Vagina (tissue), 2 donors: ENCODE results near the gene SLC7A8. TPM values are rescaled to one million over a fixed set of nuclear protein-coding genes. Genes with fewer than 3 reads are reported as not detected.

ENCODE experiments used
- DNase-seq, 2 donors: peaks; one replicate each; pipeline ENCODE4 v3.0.0-alpha.2; 2017; ENCODE audit errors: extremely low spot score in 2 of 2
- H3K27ac ChIP-seq: fragments of 200-600 bp; sonication (generic); one replicate; pipeline ENCODE4 v1.5.1; 2019
- H3K27me3 ChIP-seq: fragments of 200-600 bp; sonication (generic); one replicate; pipeline ENCODE4 v1.5.1; 2019
- H3K36me3 ChIP-seq, 2 donors: fragments of 200-600 bp; sonication (generic); one replicate each; pipeline ENCODE4 v1.5.1; 2017 to 2019
- H3K4me1 ChIP-seq: fragments of 200-600 bp; sonication (generic); one replicate; pipeline ENCODE4 v1.5.1; 2019
- H3K4me3 ChIP-seq, 2 donors: fragments of 200-600 bp; sonication (generic); 1 replicate in 1 of 2; 2 replicates in 1 of 2; pipeline ENCODE4 v1.5.1; 2016 to 2019
- H3K9me3 ChIP-seq: fragments of 200-600 bp; sonication (generic); one replicate; pipeline ENCODE4 v1.5.1; 2019
- POLR2A ChIP-seq, 2 donors: fragments of 450-650 bp; IDR thresholded peaks; one replicate each; pipeline ENCODE4 v1.6.1; 2017; ENCODE audit warnings: antibody characterized with exemption in 2 of 2, mild to moderate bottlenecking in 2 of 2, moderate library complexity in 2 of 2
- POLR2AphosphoS5 ChIP-seq, 2 donors: sonication (generic); formaldehyde crosslinking; IDR thresholded peaks; one replicate each; pipeline ENCODE4 v1.9.0; 2017; ENCODE audit warnings: antibody characterized with exemption in 2 of 2, mild to moderate bottlenecking in 2 of 2, low read depth in 1 of 2; ENCODE audit not compliant: insufficient read depth in 1 of 2
- intact Hi-C: fragments of 100-400 bp; cut with DNase I; formaldehyde crosslinking; loops from one replicate; pipeline ENCODE4 v1.15.1; 2023
- total RNA-seq: library from RNA; depleted of rRNA; stranded (reverse); fragments of >200 nt; gene quantifications from one replicate; pipeline ENCODE4 v1.2.3, GENCODE V29; 2016
- TF ChIP-seq, protein P1 (sequence below), 3 experiments: fragments of 450-650 bp in 2 of 3; fragments of 200-600 bp in 1 of 3; sonication (generic) in 1 of 3; IDR thresholded peaks; one replicate each; pipeline ENCODE4 v1.5.1; 2017 to 2019; ENCODE audit warnings: antibody characterized with exemption in 3 of 3, mild to moderate bottlenecking in 2 of 3, moderate library complexity in 2 of 3

SLC7A8 gene
- total RNA-seq, 1 donor from 2014 or later: 68.5 TPM

GRCh38 chr14:23115039-23115731, 68.3 kb downstream of the SLC7A8 start:
- no peaks in the 10 kb centered on the region for H3K36me3 ChIP-seq
- TF ChIP-seq POLR2AphosphoS5 (IDR thresholded peaks at IDR 0.05; ENCODE audit: insufficient read depth in 1 of 2, low read depth in 1 of 2) (peak in 1 of 2 donors; percentile 30), POLR2A (IDR thresholded peaks at IDR 0.05) (no peak)
- DNase-seq: no peak
- no peak overlapping the region for H3K27ac ChIP-seq
- intact Hi-C loops: no loop called here
- no peaks in the 10 kb centered on the region for H3K27me3 ChIP-seq
- no peaks in the 10 kb centered on the region for H3K9me3 ChIP-seq
- no peak overlapping the region for H3K4me3 ChIP-seq
- no peaks in the 10 kb centered on the region for H3K4me1 ChIP-seq

DNA sequence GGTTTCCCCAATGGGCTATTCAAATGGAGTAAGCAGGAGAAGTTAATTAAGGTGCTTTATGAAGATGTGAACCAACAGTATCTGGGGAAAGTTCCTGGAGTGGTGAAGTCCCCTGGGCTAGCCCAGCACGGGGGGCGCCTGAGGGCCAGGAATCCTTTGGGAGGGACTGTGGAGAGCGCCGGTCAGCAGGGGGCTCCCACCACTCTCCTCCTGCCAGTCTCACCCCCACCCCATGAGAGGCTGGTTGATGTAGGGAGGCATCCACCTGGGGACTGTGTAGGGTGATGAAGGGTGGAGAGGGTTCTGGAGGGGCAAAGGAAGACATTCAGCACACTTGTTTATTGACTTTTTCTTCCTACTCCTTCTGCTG, 68.8 kb downstream of the SLC7A8 start:
- Histone ChIP-seq H3K9me3 (no peaks in the 10 kb centered on the region), H3K27me3 (no peaks in the 10 kb centered on the region)
- intact Hi-C loops: no loop called here

GRCh38 chr14:23114120-23114458, 69.4 kb downstream of the SLC7A8 start:
- Histone ChIP-seq H3K36me3 (no peaks in the 10 kb centered on the region), H3K4me1 (no peaks in the 10 kb centered on the region), H3K27ac (no peak overlapping the region), H3K4me3 (no peak overlapping the region), H3K9me3 (no peaks in the 10 kb centered on the region), H3K27me3 (no peaks in the 10 kb centered on the region)
- intact Hi-C loops: no loop called here
- DNase-seq: no peak
- TF ChIP-seq POLR2AphosphoS5 (IDR thresholded peaks at IDR 0.05; ENCODE audit: insufficient read depth in 1 of 2, low read depth in 1 of 2): no peak
- TF ChIP-seq, protein P1, sequence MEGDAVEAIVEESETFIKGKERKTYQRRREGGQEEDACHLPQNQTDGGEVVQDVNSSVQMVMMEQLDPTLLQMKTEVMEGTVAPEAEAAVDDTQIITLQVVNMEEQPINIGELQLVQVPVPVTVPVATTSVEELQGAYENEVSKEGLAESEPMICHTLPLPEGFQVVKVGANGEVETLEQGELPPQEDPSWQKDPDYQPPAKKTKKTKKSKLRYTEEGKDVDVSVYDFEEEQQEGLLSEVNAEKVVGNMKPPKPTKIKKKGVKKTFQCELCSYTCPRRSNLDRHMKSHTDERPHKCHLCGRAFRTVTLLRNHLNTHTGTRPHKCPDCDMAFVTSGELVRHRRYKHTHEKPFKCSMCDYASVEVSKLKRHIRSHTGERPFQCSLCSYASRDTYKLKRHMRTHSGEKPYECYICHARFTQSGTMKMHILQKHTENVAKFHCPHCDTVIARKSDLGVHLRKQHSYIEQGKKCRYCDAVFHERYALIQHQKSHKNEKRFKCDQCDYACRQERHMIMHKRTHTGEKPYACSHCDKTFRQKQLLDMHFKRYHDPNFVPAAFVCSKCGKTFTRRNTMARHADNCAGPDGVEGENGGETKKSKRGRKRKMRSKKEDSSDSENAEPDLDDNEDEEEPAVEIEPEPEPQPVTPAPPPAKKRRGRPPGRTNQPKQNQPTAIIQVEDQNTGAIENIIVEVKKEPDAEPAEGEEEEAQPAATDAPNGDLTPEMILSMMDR (IDR thresholded peaks at IDR 0.05): no peak
- TF ChIP-seq POLR2A (IDR thresholded peaks at IDR 0.05): no peak

More for the DNA sequence above, 68.8 kb downstream of the SLC7A8 start:
- no peak for DNase-seq
- Histone ChIP-seq H3K27ac (no peak overlapping the region), H3K4me1 (no peaks in the 10 kb centered on the region), H3K4me3 (no peak overlapping the region), H3K36me3 (no peaks in the 10 kb centered on the region)
- TF ChIP-seq POLR2AphosphoS5 (IDR thresholded peaks at IDR 0.05; ENCODE audit: insufficient read depth in 1 of 2, low read depth in 1 of 2) (no peak), POLR2A (IDR thresholded peaks at IDR 0.05) (no peak)
- TF ChIP-seq, protein P1 (IDR thresholded peaks at IDR 0.05): no peak

DNA sequence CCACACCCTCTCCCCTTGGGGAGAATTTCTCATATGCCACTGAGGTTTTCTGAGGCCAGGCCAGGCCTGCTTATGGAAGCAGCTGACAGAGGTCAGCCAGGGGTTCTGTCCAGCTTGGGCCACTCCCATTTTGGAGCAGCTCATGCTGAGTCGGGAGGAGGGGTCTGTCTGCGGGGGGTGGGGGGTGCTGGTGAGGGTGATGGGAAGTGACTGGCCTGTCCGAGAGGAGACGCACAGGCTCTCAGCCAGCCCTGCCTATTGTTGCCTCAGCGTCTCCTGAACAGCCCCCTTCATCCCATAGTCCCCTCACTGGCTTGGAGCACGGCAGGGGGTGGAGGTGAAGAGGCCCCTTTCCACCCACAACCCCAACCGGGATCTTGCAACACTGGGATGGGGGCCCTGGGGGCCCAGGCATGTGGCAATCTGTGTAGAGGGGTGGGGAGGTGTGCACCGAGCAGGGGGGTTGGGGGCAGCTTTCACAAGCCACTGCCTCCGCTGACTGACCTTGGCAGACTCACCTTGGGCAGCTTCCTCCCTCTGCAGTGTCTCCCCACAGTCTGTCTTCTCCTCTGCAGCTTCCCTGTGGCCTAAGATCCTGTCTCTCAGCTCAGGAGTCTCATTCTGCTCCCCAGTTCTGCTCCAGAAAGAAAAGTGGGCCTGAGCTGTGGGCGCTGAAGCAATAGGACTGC, 69.9 kb downstream of the SLC7A8 start:
- DNase-seq: no peak
- no peak overlapping the region for H3K27ac ChIP-seq
- no peaks in the 10 kb centered on the region for H3K4me1 ChIP-seq
- H3K9me3 ChIP-seq: no peaks in the 10 kb centered on the region
- TF ChIP-seq, protein P1 (IDR thresholded peaks at IDR 0.05): no peak
- TF ChIP-seq POLR2A (IDR thresholded peaks at IDR 0.05) (no peak), POLR2AphosphoS5 (IDR thresholded peaks at IDR 0.05; ENCODE audit: insufficient read depth in 1 of 2, low read depth in 1 of 2) (no peak)
- H3K27me3 ChIP-seq: no peaks in the 10 kb centered on the region
- H3K4me3 ChIP-seq: no peak overlapping the region
- intact Hi-C loops: no loop called here
- H3K36me3 ChIP-seq: no peaks in the 10 kb centered on the region

- H3K36me3 ChIP-seq: no peaks in the 10 kb centered on the region
- no peaks in the 10 kb centered on the region for H3K4me1 ChIP-seq
- no peak overlapping the region for H3K4me3 ChIP-seq
- H3K27ac ChIP-seq: no peak overlapping the region
- intact Hi-C loops: no loop called here
- no peaks in the 10 kb centered on the region for H3K9me3 ChIP-seq
- no peaks in the 10 kb centered on the region for H3K27me3 ChIP-seq
- no peak for DNase-seq
- TF ChIP-seq, protein P1 (IDR thresholded peaks at IDR 0.05): no peak
- no peak for TF ChIP-seq POLR2AphosphoS5 (IDR thresholded peaks at IDR 0.05; ENCODE audit: insufficient read depth in 1 of 2, low read depth in 1 of 2)
- no peak for TF ChIP-seq POLR2A (IDR thresholded peaks at IDR 0.05)
Observed at GRCh38 chr14:23112359-23113178, 70.9 kb downstream of the SLC7A8 start.
